ENCODE results near the gene CD40.

Gene CD40

DNA sequence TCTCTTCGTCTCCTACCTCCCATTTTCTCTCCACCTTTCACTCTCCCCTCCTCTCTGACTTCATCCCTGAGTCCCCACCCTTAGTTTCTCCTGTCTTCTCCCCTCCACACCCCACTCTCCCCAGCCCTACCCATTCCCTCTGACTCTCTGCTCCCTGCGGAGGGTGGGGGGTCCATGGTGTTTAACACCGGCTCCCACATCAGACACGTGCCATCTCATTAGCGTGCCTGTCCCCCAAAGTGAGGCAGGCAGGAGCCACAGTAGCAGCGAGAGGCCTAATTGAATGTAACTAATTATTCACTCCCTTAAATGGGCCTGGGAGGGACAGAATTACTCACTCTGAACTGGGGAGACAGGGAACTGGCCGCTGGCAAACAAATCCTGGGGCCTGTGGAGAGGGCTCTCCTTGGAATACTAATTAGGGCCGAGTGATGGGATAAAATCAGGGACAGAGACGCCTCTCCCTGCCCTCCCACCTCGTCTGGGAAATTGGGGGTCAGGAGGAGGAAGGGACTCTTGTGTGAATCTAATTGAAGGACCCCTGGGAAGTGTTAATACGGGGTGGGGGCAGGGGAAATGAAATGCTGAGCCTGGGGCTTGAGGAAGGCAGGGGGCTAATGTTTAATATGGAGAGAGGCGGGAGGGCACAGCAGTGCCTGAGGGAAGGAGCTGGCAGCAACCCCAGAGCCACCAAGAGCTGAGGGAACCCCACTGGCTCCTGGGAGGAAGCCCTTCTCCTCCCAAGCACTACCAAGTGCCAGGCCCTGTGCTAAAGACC is 17.9 kb downstream of the CD40 start:
- no peak for ATAC-seq (ENCODE audit: low read depth)
- H3K27me3 Mint-ChIP-seq, result peaks cover 25% of the 10 kb centered on the region
- H3K27ac Mint-ChIP-seq, result no peak overlapping the region

DNA sequence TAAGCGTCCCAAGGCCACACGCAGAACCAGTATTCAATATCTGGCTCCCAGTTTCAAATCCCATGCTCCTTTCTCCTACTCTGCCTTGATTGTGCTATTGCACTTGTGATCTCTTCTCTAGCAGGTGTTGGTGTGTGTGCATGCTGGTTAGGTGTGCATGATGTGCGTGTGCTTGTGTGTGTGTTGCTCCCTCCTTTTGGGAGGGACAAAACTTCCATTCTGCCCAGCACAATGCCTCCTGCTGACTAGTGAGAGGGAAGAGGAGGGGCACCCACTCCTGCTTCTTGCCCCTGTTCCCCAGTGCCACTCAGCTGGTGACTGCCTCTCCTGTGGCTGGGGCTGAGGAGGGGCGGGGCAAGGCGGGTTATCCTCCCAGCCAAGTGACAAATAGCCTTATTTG is 19.7 kb downstream of the CD40 start:
- H3K36me3 Mint-ChIP-seq, result no peaks in the 10 kb centered on the region

More for the DNA sequence above, 17.9 kb downstream of the CD40 start:
- no peak for DNase-seq (ENCODE audit: low spot score in 2 of 2)
- Mint-ChIP-seq H3K4me1 (peaks cover 40% of the 10 kb centered on the region), H3K36me3 (no peaks in the 10 kb centered on the region), H3K4me3 (no peak overlapping the region), H3K9me3 (no peaks in the 10 kb centered on the region)

DNA sequence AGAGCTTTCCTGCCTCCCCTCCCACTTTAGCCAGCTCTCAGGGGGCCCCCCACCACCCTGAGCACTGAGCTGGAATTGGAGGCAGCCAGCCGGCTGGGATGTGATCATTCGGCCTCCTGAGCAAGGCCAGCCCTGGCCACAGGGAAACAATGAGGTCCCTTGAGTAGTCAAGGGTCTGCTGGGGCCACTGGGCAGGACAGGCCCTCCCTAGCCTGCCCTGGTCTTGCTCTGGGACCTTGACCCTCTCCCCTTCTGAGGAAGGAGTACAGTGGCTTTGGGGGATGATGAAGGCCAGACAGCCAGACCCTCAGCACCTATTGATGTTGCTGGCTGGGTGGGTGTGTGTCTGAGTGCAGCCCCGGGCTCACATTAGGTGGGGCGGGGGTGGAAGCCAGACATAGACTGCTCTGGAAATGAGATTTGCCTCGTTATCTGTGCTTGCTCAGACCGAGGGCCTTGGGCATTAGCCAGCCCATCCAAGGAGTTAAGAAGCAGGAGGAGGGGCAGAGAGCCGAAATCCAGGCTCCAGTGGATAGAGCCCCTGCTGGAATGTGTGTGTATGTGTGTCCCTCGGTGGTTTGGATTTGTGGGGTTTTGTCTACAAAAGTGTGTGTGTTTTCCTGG is 21.3 kb downstream of the CD40 start:
- ATAC-seq (ENCODE audit: low read depth), result no peak
- H3K4me1 Mint-ChIP-seq, result peaks cover 24% of the 10 kb centered on the region
- no peaks in the 10 kb centered on the region for H3K36me3 Mint-ChIP-seq
- no peaks in the 10 kb centered on the region for H3K9me3 Mint-ChIP-seq
- H3K27me3 Mint-ChIP-seq, result peaks cover 37% of the 10 kb centered on the region
- H3K27ac Mint-ChIP-seq, result no peak overlapping the region
- no peak for DNase-seq (ENCODE audit: low spot score in 2 of 2)
- no peak overlapping the region for H3K4me3 Mint-ChIP-seq

More for the DNA sequence above, 19.7 kb downstream of the CD40 start:
- H3K27ac Mint-ChIP-seq, result no peak overlapping the region
- no peak for DNase-seq (ENCODE audit: low spot score in 2 of 2)
- H3K4me3 Mint-ChIP-seq, result no peak overlapping the region
- no peaks in the 10 kb centered on the region for H3K9me3 Mint-ChIP-seq
- ATAC-seq (ENCODE audit: low read depth), result no peak
- peaks cover 27% of the 10 kb centered on the region for H3K4me1 Mint-ChIP-seq
- H3K27me3 Mint-ChIP-seq, result peaks cover 35% of the 10 kb centered on the region

DNA sequence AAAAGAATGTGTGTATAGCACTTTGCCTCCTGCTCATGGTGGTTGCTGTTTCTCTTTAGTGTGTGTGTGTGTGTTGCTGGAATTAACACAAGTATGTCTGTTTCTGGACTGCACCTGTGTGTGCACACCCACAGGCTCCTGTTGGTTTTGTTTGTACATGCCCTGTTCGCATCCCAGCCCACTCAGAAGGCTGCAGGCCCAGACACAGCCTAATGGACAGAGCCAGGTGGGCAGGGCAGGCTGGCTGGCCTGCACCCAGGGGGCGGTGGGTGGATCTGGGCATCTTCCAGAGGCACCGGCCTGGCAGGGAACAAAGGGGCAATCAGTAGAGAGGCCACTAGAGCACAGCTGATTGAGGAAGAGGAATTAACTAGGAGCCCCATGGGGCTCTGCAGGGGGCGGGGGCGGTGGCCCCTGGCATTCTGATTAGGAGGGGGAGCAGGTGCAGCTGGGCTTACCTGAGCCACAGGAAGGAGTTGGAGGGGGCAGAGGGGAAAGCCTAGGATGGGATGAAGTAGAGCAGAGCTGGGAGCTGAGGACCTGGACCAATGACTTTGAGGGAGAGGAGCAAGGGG is 21.9 kb downstream of the CD40 start:
- H3K27me3 Mint-ChIP-seq, result peaks cover 35% of the 10 kb centered on the region
- H3K4me1 Mint-ChIP-seq, result peaks cover 21% of the 10 kb centered on the region
- H3K4me3 Mint-ChIP-seq, result no peak overlapping the region
- no peaks in the 10 kb centered on the region for H3K36me3 Mint-ChIP-seq
- ATAC-seq (ENCODE audit: low read depth) (peak; percentile 27), DNase-seq (ENCODE audit: low spot score in 2 of 2) (no peak)
- no peaks in the 10 kb centered on the region for H3K9me3 Mint-ChIP-seq
- H3K27ac Mint-ChIP-seq, result no peak overlapping the region

DNA sequence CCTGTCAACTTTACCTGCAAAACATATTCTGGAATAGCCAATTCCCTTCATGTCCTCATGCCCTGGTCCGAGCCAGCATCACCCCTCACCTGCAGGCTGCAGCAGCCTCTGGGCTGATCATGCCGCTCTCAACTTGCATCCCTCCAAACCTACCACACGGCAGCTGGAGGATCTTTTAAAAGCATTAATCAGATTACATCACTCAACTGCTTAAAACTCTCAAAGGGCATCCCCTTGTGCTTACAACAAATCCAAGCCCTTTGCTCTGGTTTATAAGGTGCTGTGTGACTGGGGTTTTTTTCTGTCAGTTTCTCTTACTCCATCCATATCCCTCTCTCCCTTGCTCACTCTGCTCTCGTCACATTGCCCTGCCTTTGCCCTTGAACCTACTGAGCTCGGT is 24.0 kb downstream of the CD40 start:
- Mint-ChIP-seq H3K27me3 (peaks cover 28% of the 10 kb centered on the region), H3K4me1 (peaks cover 12% of the 10 kb centered on the region), H3K9me3 (no peaks in the 10 kb centered on the region), H3K27ac (no peak overlapping the region), H3K4me3 (no peak overlapping the region), H3K36me3 (no peaks in the 10 kb centered on the region)
- no peak for ATAC-seq (ENCODE audit: low read depth)
- DNase-seq (ENCODE audit: low spot score in 2 of 2), result no peak

DNA sequence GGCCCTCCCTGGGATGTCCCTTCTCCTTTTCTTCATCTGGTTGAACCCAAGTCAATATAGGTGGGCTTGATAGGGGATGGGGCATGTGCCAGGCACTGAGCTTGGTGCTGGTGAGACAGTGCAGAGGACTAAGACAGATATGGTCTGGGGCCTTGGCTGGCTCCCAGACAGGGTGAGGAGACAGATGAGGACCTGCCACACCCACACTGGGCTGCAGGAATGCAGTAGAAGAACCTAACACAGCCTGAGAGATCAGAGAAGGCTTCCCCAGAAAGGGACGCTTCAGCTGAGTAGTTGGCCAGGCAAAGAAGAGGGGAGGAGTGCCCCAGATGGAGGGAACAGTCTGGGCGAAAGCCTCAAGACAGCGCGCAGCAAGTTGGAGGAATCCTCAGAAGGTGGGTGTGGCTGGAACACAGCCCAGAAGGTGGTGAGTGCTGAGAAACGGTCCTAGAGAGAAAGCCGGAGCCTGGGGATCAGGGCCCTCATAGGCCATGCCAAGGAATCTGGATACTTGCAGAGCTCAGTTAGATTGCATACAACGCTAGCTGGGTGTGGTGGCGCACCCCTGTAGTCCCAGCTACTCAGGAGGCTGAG is 26.4 kb downstream of the CD40 start:
- H3K27ac Mint-ChIP-seq, result no peak overlapping the region
- ATAC-seq (ENCODE audit: low read depth) (no peak), DNase-seq (ENCODE audit: low spot score in 2 of 2) (no peak)
- no peaks in the 10 kb centered on the region for H3K36me3 Mint-ChIP-seq
- peaks cover 7% of the 10 kb centered on the region for H3K4me1 Mint-ChIP-seq
- no peak overlapping the region for H3K4me3 Mint-ChIP-seq
- peaks cover 21% of the 10 kb centered on the region for H3K27me3 Mint-ChIP-seq
- H3K9me3 Mint-ChIP-seq, result no peaks in the 10 kb centered on the region

DNA sequence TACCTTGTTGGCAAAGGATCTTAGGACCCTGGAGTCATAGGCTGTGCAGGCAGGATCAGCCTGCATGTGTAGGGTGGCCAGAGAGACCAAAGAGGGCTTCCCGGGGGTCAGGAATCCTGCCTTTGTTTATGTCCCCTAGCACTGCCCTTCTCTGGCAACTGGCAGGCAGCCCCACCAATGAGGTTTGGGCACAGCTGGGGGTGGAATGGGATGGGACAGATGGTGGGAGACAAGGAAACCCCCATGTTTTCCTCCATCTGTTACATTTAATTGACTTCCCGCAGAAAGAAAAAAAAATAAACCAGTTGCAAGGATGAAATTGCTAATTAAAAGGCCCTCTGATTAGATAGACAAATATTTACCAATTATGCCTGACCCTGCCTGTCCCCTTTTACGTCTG is 27.6 kb downstream of the CD40 start:
- H3K4me1 Mint-ChIP-seq, result no peaks in the 10 kb centered on the region
- DNase-seq (ENCODE audit: low spot score in 2 of 2), result no peak
- no peak overlapping the region for H3K4me3 Mint-ChIP-seq
- H3K27me3 Mint-ChIP-seq, result peaks cover 14% of the 10 kb centered on the region
- no peak for ATAC-seq (ENCODE audit: low read depth)
- no peak overlapping the region for H3K27ac Mint-ChIP-seq
- no peaks in the 10 kb centered on the region for H3K9me3 Mint-ChIP-seq
- H3K36me3 Mint-ChIP-seq, result no peaks in the 10 kb centered on the region

DNA sequence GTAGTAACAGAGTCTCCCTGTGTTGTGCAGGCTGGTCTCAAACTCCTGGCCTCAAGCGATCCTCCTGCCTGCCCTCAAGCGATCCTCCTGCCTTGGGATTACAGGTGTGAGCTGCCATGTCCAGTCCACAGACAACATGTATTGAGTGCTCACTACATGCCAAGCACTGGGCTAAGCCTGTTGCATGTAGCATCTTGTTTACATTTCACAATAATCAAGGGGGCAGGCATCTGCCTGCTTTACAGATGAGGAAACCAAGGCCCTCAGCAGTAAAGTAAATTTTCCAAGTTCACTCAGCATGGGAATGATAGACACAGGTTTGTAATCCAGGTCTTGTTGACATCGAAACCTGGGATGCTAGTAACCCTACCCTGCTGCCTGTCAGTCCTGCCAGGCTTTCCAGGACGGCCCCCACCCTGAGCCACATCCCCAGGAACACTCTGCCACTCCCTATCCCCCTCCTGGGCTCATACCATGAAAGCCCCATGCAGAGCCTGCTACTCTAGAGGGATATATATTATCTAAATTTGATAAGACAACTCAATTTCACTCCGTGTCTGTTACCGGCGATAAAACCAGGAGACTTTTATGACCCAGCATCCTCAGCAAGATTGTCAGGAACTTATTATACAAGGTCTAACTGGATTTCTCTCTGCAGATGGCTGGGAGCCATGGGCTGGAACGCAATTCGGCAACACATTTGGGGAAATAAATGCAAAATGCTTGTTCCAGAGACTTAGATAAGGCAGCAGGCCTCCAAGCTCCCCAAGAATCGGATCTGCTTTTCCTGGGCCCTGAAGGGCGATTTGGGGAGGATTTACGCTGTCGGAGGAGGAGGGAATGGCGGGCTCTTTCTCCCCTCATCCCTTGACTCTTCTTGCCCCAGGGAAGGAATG is 30.4 kb downstream of the CD40 start:
- H3K9me3 Mint-ChIP-seq, result no peaks in the 10 kb centered on the region
- ATAC-seq (ENCODE audit: low read depth) (no peak), DNase-seq (ENCODE audit: low spot score in 2 of 2) (no peak)
- no peak overlapping the region for H3K4me3 Mint-ChIP-seq
- no peaks in the 10 kb centered on the region for H3K4me1 Mint-ChIP-seq
- no peaks in the 10 kb centered on the region for H3K27me3 Mint-ChIP-seq
- H3K27ac Mint-ChIP-seq, result no peak overlapping the region
- no peaks in the 10 kb centered on the region for H3K36me3 Mint-ChIP-seq

DNA sequence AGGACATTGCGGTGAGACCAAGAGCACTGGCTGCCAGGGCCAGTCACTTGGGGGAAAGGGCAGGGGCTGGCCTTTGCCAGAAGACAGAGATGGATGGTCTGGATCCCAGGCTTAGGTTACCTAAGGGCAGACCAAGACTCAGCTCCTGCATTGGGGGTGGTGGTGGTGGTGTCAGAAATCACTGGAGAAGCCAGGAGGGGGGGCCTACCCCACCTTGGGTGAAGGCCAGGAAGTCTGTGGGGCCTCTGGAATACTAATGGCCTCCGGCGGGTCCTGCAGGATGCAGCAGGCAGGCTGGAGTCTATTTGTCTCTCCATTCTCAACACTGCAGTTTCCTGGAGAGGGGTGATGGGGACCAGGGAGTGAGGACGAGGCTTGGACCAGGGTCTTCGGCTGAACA is 32.8 kb downstream of the CD40 start:
- ATAC-seq (ENCODE audit: low read depth) (no peak), DNase-seq (ENCODE audit: low spot score in 2 of 2) (no peak)
- no peaks in the 10 kb centered on the region for H3K4me1 Mint-ChIP-seq
- no peak overlapping the region for H3K27ac Mint-ChIP-seq
- H3K36me3 Mint-ChIP-seq, result no peaks in the 10 kb centered on the region
- H3K4me3 Mint-ChIP-seq, result no peak overlapping the region
- peaks cover 6% of the 10 kb centered on the region for H3K27me3 Mint-ChIP-seq
- no peaks in the 10 kb centered on the region for H3K9me3 Mint-ChIP-seq

DNA sequence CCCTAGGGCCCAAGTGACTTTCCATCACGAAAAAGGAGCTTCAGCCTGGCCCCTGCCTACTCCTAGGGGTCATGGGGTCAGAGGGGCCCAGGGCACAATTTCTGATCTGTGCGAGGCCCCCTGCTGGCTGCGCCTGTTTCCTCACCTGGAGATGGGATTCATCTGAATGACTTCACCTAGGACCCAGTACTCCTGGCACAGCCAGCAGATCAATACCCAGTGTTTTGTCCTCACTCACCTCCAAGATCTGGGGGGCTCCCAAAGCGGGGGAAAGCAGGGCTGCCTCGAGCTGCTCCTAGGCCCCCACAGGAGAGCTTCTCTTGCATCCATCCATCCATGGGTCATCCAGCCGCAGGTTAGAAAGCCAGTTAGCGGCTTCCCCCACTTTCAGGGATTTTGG is 33.8 kb downstream of the CD40 start:
- H3K4me1 Mint-ChIP-seq, result no peaks in the 10 kb centered on the region
- H3K27me3 Mint-ChIP-seq, result peaks cover 6% of the 10 kb centered on the region
- H3K9me3 Mint-ChIP-seq, result no peaks in the 10 kb centered on the region
- DNase-seq (ENCODE audit: low spot score in 2 of 2), result no peak
- no peak overlapping the region for H3K27ac Mint-ChIP-seq
- no peak overlapping the region for H3K4me3 Mint-ChIP-seq
- no peaks in the 10 kb centered on the region for H3K36me3 Mint-ChIP-seq
- ATAC-seq (ENCODE audit: low read depth), result peak; percentile 27

DNA sequence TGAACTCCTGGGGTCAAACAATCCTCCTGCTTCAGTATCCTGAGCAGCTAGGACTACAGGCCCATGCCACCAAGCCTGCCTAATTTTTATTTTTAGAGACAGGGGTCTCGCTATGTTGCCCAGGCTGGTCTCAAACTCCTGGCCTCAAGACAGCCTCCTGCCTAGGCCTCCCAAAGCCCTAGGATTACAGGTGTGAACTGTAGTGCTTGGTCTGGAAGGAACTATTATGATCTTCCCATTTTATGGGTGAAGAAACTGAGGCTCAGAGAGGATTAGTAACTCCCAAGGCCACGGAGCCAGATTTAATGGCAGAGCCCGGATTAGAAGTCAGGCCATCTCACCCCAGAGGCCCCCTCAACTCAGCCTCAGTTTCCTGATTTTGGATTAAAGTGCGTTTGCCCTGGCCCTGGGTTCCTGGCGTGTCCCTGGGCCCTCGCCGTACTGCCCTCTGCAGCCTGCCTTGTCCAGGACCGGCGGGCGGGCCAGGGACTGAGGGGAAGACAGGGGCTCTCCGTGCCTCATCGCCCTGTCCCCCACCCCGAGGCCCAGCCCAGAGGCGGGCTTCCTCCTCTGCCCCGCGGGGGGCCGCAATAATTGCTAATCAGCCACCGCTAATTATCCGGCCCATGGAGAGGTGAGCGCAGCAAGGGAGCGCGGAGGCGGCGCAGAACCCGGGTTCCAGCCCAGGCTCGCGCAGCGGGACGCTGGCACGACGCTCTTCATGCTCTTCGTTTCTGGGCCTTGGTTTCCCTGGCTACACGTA is 34.9 kb downstream of the CD40 start:
- DNase-seq (ENCODE audit: low spot score in 2 of 2) (no peak), ATAC-seq (ENCODE audit: low read depth) (no peak)
- Mint-ChIP-seq H3K9me3 (no peaks in the 10 kb centered on the region), H3K27ac (no peak overlapping the region), H3K27me3 (peaks cover 8% of the 10 kb centered on the region), H3K36me3 (no peaks in the 10 kb centered on the region), H3K4me3 (no peak overlapping the region), H3K4me1 (no peaks in the 10 kb centered on the region)

DNA sequence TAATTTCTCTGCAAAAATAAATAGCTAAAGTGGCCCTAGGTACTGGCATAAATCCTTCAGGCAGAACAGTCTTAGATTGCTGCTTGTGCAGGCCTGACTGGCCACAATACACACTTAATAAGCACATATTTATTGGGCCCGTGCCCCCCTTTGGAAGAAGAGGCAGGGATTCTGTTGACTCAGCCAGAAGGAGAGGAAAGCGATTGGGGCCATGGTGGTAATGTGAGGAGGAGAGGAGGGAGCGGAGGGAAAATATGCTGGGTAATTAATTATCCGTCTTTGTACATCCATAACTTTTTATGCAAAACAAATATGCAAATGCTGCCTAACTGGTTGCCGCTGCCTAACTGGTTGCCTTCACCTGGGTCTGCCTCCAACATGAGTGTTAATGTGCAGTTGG is 36.2 kb downstream of the CD40 start:
- Mint-ChIP-seq H3K27ac (no peak overlapping the region), H3K9me3 (no peaks in the 10 kb centered on the region), H3K27me3 (peaks cover 10% of the 10 kb centered on the region), H3K4me1 (no peaks in the 10 kb centered on the region), H3K36me3 (no peaks in the 10 kb centered on the region), H3K4me3 (no peak overlapping the region)
- ATAC-seq (ENCODE audit: low read depth), result no peak
- no peak for DNase-seq (ENCODE audit: low spot score in 2 of 2)

DNA sequence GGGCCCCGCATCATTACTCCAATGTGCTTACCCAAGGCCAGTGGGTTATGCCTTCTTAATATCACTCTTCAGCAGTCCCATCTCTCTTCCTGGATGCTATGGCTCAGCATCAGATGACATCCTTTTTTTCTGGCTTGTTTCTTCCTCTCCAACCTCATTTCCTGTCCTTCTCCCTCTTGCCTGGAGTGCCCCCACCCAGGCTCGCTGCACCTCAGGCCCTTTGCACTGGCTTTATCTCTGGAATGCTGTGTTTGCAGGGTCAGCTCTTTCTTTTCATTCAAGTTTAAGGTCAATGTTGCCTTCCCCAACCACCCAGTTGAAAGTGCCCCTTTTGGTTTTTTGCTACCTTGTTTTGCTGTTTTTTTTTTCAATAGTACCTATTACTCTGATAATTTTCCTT is 36.7 kb downstream of the CD40 start:
- no peak for DNase-seq (ENCODE audit: low spot score in 2 of 2)

More for the DNA sequence above, 36.7 kb downstream of the CD40 start:
- no peak for ATAC-seq (ENCODE audit: low read depth)
- H3K36me3 Mint-ChIP-seq, result no peaks in the 10 kb centered on the region
- H3K27ac Mint-ChIP-seq, result no peak overlapping the region
- H3K27me3 Mint-ChIP-seq, result peaks cover 10% of the 10 kb centered on the region
- H3K4me1 Mint-ChIP-seq, result no peaks in the 10 kb centered on the region
- H3K9me3 Mint-ChIP-seq, result no peaks in the 10 kb centered on the region
- no peak overlapping the region for H3K4me3 Mint-ChIP-seq
